HG02885 (cell line): ENCODE results near the gene LCN6.
"Not testable (repeated sequence)": the region's sequence is repeated elsewhere in the genome, so short reads cannot be mapped to it uniquely, and the experiment has no call there.

Experiments
- ATAC-seq: cut with Tn5 transposase; IDR thresholded peaks from one replicate; pipeline ENCODE4 v1.9.1; 2021; ENCODE audit warnings: mild to moderate bottlenecking; ENCODE audit not compliant: unreplicated experiment, poor library complexity

Gene LCN6

GRCh38 chr9:136784249-136784996, 36.1 kb upstream of the LCN6 start:
- ATAC-seq = no peak

DNA sequence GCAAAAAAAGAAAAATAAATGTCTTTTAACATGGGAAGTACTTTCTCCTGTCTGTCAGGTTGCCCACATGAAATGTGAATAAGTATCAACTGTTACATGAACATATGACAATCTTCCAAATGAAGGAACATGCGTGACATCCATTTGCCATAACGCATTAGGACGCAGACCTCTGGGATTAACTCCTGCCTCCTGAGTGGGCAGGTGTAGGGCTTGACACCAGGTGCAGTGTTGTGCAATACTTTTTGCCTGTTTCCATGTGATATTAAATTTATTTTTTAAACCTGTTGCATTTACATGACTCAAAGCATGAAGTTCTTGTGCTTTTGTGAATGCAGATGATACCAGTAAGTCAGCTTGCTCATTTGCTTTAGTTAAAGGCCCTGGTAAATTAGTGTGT, 34.1 kb upstream of the LCN6 start:
- no peak for ATAC-seq

GRCh38 chr9:136779808-136780207, 31.5 kb upstream of the LCN6 start:
- no peak for ATAC-seq

GRCh38 chr9:136777359-136777758, 29.0 kb upstream of the LCN6 start:
- ATAC-seq = no peak

GRCh38 chr9:136776947-136777346, 28.6 kb upstream of the LCN6 start:
- no peak for ATAC-seq

DNA sequence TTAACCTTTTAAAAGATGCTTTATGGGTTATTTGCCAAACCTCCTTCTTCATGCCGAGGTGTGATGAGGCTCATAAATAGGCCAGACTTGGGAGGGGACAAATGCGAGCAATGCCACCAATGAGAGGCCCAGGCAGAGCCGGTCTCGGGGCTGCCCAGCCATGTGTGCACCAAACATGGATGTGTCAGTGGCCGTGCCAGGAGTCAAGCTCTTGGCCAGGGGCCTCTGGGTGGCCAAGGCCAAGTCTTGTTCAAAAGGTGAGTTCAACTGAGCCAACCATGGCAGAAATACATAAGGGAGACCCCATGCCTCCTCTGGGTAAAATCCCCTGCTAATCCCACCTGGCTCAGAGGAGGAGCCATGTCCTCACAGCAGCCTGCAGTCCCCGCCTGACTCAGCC, 26.9 kb upstream of the LCN6 start:
- ATAC-seq = no peak

- no peak for ATAC-seq
These were observed 26.2 kb upstream of the LCN6 start for GRCh38 chr9:136774416-136775045.

- ATAC-seq = no peak
These were observed 25.2 kb upstream of the LCN6 start for GRCh38 chr9:136773386-136774044.

DNA sequence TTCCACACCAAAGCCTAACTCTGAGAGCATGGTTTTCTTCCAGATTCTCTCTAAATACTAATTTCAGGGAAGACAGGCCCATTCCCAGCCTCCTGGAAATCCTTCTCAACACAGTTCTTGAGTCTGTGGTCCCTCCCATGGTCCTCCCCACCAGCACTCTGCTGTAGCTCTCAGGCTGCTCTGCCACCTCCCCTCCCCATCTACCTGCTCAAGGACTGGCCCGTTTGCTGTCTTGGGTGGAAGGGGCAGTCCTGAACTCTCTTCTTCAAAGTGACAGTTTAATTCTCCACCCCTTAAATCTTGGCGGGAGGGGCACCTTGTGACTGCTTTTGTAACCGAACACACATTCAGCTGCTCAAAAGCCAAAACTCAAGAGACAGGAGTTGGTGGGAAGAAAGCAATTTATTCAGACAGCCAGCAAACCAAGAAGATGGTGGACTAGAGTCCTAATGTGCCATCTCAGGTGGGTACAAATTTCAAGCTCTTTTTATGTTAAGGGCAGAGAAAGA, 23.6 kb upstream of the LCN6 start:
- ATAC-seq = no peak

GRCh38 chr9:136769710-136770191, 21.4 kb upstream of the LCN6 start:
- ATAC-seq = no peak

GRCh38 chr9:136766410-136767120, 18.2 kb upstream of the LCN6 start:
- not testable (repeated sequence) for ATAC-seq

- ATAC-seq = not testable (repeated sequence)
These were observed 17.6 kb upstream of the LCN6 start for GRCh38 chr9:136765745-136766409.

GRCh38 chr9:136765041-136765440, 16.7 kb upstream of the LCN6 start:
- no peak for ATAC-seq

DNA sequence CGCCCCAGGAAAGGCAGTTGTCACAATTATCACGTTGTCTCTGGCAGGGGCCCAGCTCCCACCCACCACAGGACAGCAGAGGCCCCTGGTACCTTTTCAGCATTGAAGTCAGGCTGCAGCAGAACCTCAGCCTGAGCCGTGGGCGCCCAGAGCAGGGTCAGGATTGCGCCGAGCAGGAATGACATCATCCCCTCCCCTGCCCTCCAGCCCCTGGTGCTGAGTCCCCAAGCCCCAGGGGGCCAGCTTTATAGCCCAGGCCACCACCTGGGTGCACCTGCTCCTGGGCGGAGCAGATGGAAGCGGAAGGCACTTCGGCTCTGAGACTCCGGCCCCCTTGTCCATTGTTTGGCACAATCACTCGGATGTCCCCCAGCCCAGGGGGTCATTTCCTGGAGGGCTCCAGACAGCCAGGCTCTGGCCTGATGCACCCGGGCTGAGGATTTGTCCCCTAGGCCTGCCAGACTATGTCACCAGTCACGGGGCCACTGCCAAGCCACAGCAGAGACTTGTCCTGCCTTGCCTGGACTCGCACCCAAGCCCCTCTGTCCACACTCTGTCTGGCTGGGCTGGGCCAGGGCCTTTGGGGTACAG, 16.1 kb upstream of the LCN6 start, which contains the start of gene LCN15:
TSS of gene LCN15 (minus strand) at position 218 of the 591 bp plus-strand sequence. CDS start at position 188, 30 bp downstream.
- no peak for ATAC-seq

DNA sequence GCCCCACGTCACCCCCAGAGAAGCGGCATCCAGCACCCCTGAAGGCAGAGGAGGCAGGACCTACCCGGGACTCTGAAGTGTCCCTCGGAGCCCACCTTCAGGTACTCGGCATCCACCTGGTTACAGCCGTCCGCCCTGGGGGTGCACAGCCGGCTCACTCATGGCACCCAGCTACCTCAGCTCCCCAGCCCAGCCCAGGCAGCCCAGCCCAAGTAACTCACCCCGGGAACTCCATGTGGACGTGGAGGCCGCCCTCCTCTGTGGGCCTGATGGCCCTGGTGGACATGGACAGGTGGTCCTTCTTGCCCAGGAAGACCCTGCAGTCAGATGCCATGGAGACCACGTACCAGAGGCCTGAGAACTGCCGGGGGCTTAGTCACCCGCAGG, 15.3 kb upstream of the LCN6 start:
- no peak for ATAC-seq

- ATAC-seq = no peak
These were observed 14.8 kb upstream of the LCN6 start for GRCh38 chr9:136762915-136763648.

- no peak for ATAC-seq
These were observed 13.9 kb upstream of the LCN6 start for GRCh38 chr9:136762221-136762691.

DNA sequence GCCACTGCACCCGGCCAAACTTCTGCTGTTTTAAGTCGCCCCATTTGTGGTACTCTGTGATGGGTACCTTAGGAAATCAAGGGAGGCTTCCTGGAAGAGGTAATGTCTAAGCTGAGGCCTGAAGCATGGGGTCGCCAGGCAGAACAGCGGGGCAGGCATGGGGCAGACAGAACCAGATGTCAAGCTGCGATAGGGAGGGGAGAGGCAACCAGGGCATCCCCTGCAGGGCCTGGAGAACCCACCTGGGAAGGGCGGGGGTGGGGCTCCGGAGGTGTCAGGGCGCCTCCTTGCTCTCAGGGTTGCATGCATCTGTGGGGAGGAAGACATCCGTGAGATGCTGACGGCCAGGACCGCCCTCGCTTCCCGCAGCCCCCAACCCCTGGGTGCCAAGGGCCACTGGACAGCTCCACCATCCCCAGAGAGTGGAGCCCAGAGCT, 13.2 kb upstream of the LCN6 start:
- no peak for ATAC-seq
